Prostate gland (tissue), 2 donors: ENCODE results near the gene ST6GAL1. TPM values are rescaled to one million over a fixed set of nuclear protein-coding genes. Genes with fewer than 3 reads are reported as not detected.
A peak's percentile ranks its signal among the peaks of the same experiment; 100 is the strongest.
"Not testable (repeated sequence)": the region's sequence is repeated elsewhere in the genome, so short reads cannot be mapped to it uniquely, and the experiment has no call there.

ENCODE experiments used
- DNase-seq: peaks from one replicate; pipeline ENCODE4 v3.0.0-alpha.2; 2019; ENCODE audit warnings: low spot score
- H3K27ac ChIP-seq, 2 donors: fragments of 200-600 bp; sonication (generic); 2 replicates each; pipeline ENCODE4 v1.5.1; 2017 to 2019
- H3K27me3 ChIP-seq: fragments of 200-600 bp; sonication (generic); replicated peaks from 2 replicates; pipeline ENCODE4 v1.5.1; 2019; ENCODE audit not compliant: insufficient read depth
- H3K36me3 ChIP-seq, 2 donors: fragments of 200-600 bp; sonication (generic); 1 replicate in 1 of 2; 2 replicates in 1 of 2; pipeline versions ENCODE4 v1.5.1 to v1.8.1; 2017 to 2019
- H3K4me1 ChIP-seq: fragments of 200-600 bp; sonication (generic); replicated peaks from 2 replicates; pipeline ENCODE4 v1.5.1; 2019
- H3K4me3 ChIP-seq, 2 donors: fragments of 200-600 bp; sonication (generic); 2 replicates each; pipeline ENCODE4 v1.5.1; 2017 to 2019
- H3K9me3 ChIP-seq: fragments of 200-600 bp; sonication (generic); 2 replicates; pipeline ENCODE4 v1.5.1; 2017
- POLR2A ChIP-seq: fragments of 450-650 bp; IDR thresholded peaks from one replicate; pipeline ENCODE4 v1.6.1; 2016; ENCODE audit warnings: antibody characterized with exemption, mild to moderate bottlenecking
- POLR2AphosphoS5 ChIP-seq: sonication (generic); formaldehyde crosslinking; IDR thresholded peaks from one replicate; pipeline ENCODE4 v1.6.1; 2017; ENCODE audit warnings: antibody characterized with exemption
- WGBS: methylation state at CpG from one replicate; pipeline ENCODE4 v1.1.5; 2018; 5-methylcytosine and 5-hydroxymethylcytosine counted together
- intact Hi-C: fragments of 100-400 bp; cut with DNase I; formaldehyde crosslinking; loops from one replicate; pipeline ENCODE4 v1.14.2; 2022
- total RNA-seq, 2 donors: library from RNA; depleted of rRNA; stranded (reverse); fragments of >200 nt; gene quantifications; one replicate each; pipeline ENCODE4 v1.1.0, GENCODE V29; 2016
- TF ChIP-seq, protein P1 (sequence below), 4 experiments: fragments of 200-600 bp in 2 of 4; fragments of 450-650 bp in 2 of 4; sonication (generic) in 2 of 4; IDR thresholded peaks; 1 replicate in 3 of 4; 2 replicates in 1 of 4; pipeline ENCODE4 v1.5.1; 2016 to 2019; ENCODE audit warnings: antibody characterized with exemption in 4 of 4, mild to moderate bottlenecking in 2 of 4, moderate library complexity in 2 of 4

The ST6GAL1 gene
- total RNA-seq, 2 donors from 2014 or later: 101 to 225 TPM

DNA sequence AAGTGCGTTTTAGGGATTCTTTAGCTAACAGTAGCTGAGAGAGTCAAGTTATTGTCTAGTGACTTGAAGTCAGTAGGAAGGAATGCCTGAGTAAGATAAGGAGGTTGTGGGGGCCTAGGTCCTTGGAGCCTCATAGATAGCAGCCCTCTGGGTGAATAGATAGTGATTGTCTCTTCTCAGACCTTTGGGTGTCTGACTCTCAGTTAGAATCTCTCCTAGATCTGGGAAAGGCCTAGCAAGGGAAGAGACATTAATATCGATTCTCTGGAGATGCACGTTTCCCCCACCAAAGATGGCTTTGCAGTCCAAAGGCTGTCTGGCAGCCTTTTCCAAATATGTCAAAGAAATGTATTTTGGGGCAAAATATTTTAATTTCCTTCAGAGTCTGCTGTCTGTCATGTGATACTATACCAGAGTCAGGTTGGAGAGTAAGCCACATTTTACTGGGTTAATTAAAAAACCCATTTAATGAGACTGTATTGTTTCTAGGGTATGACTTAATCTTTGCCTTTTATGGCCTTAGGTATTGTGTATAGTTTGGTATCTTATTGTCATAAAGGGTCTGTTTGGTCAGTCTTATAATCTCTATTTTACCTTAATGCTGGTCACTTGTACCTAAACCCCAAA lies 92.2 kb downstream of the ST6GAL1 start:
- no peaks in the 10 kb centered on the region for H3K4me1 ChIP-seq
- no peaks in the 10 kb centered on the region for H3K9me3 ChIP-seq
- H3K27ac ChIP-seq: peak overlapping the region in 1 of 2 donors; percentile 3
- TF ChIP-seq POLR2A (no peak), POLR2AphosphoS5 (no peak)
- TF ChIP-seq, protein P1, sequence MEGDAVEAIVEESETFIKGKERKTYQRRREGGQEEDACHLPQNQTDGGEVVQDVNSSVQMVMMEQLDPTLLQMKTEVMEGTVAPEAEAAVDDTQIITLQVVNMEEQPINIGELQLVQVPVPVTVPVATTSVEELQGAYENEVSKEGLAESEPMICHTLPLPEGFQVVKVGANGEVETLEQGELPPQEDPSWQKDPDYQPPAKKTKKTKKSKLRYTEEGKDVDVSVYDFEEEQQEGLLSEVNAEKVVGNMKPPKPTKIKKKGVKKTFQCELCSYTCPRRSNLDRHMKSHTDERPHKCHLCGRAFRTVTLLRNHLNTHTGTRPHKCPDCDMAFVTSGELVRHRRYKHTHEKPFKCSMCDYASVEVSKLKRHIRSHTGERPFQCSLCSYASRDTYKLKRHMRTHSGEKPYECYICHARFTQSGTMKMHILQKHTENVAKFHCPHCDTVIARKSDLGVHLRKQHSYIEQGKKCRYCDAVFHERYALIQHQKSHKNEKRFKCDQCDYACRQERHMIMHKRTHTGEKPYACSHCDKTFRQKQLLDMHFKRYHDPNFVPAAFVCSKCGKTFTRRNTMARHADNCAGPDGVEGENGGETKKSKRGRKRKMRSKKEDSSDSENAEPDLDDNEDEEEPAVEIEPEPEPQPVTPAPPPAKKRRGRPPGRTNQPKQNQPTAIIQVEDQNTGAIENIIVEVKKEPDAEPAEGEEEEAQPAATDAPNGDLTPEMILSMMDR (IDR thresholded peaks at IDR 0.05): no peak
- H3K27me3 ChIP-seq: no peaks in the 10 kb centered on the region
- H3K4me3 ChIP-seq: no peak overlapping the region
- H3K36me3 ChIP-seq: no peaks in the 10 kb centered on the region
- WGBS: 91% methylated on average over 3 of the region's 3 CpGs
- DNase-seq: no peak
- intact Hi-C loops: no loop called here

DNA sequence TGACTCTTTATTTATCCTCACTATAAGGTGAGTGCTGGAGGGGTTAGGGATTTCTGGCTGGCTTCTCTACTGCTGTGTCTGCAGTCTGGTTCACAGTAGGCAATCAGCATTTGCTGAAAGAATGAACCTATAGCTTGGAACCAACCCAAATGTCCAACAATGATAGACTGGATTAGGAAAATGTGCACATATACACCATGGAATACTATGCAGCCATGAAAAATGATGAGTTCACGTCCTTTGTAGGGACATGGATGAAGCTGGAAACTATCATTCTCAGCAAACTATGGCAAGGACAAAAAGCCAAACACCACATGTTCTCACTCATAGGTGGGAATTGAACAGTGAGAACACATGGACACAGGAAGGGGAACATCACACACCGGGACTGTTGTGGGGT lies 93.0 kb downstream of the ST6GAL1 start:
- intact Hi-C loops, H3K4me1 ChIP-seq, H3K9me3 ChIP-seq, H3K36me3 ChIP-seq, DNase-seq, H3K4me3 ChIP-seq, H3K27ac ChIP-seq, H3K27me3 ChIP-seq: not testable (repeated sequence)
- 100% methylated on average over 2 of the region's 2 CpGs for WGBS

DNA sequence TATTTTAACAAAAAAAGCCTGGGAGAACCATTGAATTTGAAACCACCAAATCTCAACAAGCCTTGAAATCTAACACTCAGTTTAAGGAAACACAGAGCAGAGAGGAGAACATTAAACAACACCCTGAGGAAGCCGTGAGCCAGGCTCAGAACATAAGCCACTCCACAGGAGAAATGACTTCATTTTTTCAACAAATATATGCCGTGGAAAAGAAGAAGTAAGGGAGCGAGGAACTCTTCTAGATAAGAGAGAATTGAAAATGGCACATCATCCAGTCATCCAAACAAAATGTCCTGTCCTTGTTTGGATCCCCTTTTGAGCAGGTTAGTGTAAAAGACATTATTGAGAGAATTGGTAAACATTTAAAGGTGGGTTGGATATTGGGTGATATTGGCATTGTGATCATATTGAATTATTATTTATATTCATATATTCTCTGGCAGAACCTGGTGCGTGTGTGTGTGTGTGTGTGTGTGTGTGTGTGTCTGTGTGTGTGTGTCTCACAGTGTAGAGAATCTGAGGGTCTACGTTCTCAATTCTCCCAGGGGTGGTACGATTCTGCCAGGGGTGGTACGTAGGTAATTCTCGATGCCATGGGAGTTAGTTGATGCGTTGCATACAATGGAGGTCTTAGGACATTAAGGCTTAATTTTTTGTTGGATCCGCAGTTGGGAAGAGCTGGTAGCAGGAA lies 94.4 kb downstream of the ST6GAL1 start:
- 79% methylated on average over 10 of the region's 10 CpGs for WGBS
- H3K27ac ChIP-seq: peak overlapping the region in 1 of 2 donors; percentile 35
- no peak overlapping the region for H3K4me3 ChIP-seq
- no peaks in the 10 kb centered on the region for H3K36me3 ChIP-seq
- intact Hi-C loops: no loop called here
- H3K4me1 ChIP-seq: no peaks in the 10 kb centered on the region
- H3K27me3 ChIP-seq: no peaks in the 10 kb centered on the region
- H3K9me3 ChIP-seq: no peaks in the 10 kb centered on the region
- DNase-seq: no peak
- TF ChIP-seq POLR2A: no peak

DNA sequence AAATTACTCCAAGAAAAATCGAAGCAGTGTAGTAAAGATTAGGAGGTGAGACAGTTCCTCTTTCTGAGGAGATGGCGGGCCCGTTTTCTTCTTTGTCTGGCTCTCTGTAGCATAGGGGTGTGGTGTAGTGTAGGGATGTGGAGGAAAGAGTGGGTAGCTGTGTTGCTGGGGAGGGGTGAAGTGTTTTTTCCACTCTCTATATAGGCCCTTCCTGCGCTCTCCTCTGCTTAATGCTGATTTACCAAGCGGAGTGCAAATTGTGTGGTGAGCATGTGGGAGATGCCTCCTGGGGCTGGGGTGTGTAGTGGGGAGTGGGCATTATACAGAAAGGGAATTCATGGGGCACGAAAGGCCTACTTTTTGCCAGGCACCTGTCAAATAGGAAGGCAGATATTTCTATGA lies 94.9 kb downstream of the ST6GAL1 start:
- TF ChIP-seq, protein P1 (IDR thresholded peaks at IDR 0.05): no peak
- no peak for TF ChIP-seq POLR2A
- no peak for TF ChIP-seq POLR2AphosphoS5
- intact Hi-C loops: no loop called here
- Histone ChIP-seq H3K4me3 (no peak overlapping the region), H3K9me3 (no peaks in the 10 kb centered on the region), H3K4me1 (no peaks in the 10 kb centered on the region), H3K27me3 (no peaks in the 10 kb centered on the region), H3K36me3 (no peaks in the 10 kb centered on the region), H3K27ac (no peak overlapping the region)
- no peak for DNase-seq
- 86% methylated on average over 6 of the region's 6 CpGs for WGBS

DNA sequence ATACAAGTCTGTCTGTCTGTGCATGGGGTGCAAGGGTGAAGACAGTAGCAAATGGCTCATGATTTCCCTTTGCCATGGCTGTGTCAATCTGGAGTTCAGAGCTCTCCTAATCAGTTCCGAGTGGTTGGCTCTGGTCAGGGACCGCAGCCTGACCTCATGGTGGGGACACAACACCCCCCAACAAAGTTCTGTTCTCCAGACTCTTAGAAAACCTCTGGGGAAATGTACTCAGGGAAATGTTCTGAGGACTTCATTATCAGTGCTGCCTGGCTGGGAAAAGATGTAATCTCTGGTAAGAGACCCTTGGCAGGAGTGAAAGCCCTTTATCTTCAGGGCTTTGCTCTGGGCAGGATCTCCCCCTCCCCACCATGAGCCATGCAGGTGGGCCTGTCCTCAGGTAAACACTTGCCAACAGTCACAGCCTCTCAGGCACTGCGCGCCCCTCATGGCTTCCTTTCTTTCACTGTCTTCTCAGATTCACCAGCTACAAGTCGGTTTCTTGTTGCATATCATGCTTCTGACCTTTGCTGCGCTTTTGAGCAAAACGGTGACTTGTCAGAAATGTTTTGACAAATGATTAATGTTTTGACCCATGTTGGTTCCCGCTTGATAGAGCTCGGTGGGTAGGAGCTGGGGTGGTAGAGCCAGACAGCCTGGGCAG lies 95.5 kb downstream of the ST6GAL1 start:
- Histone ChIP-seq H3K27ac (peak overlapping the region in 1 of 2 donors; percentile 24), H3K27me3 (no peaks in the 10 kb centered on the region), H3K9me3 (no peaks in the 10 kb centered on the region), H3K4me3 (no peak overlapping the region), H3K36me3 (no peaks in the 10 kb centered on the region), H3K4me1 (no peaks in the 10 kb centered on the region)
- TF ChIP-seq POLR2A: no peak
- TF ChIP-seq POLR2AphosphoS5: no peak
- TF ChIP-seq, protein P1 (IDR thresholded peaks at IDR 0.05): no peak
- WGBS: 62% methylated on average over 9 of the region's 9 CpGs
- no peak for DNase-seq
- intact Hi-C loops: no loop called here
